Pericardium fibroblast (primary cell): ENCODE results near the gene MS4A18. TPM values are rescaled to one million over a fixed set of nuclear protein-coding genes. Genes with fewer than 3 reads are reported as not detected.

ENCODE experiments used
- total RNA-seq: library from RNA; depleted of rRNA; stranded (reverse); fragments of >200 nt; gene quantifications from 2 replicates; pipeline ENCODE4 v1.2.3, GENCODE V29; 2015

The MS4A18 gene
- total RNA-seq = not detected in 2 replicates

GRCh38 chr11:60724420-60724819 is at the start of gene MS4A18:
Gene MS4A18 (plus strand): TSS chr11:60724720.

GRCh38 chr11:60699284-60699691 is 25.2 kb upstream of the MS4A18 start, which contains the start of gene MS4A8:
Gene MS4A8 (plus strand): TSS chr11:60699612. CDS start chr11:60700861, 1,249 bp downstream.

DNA sequence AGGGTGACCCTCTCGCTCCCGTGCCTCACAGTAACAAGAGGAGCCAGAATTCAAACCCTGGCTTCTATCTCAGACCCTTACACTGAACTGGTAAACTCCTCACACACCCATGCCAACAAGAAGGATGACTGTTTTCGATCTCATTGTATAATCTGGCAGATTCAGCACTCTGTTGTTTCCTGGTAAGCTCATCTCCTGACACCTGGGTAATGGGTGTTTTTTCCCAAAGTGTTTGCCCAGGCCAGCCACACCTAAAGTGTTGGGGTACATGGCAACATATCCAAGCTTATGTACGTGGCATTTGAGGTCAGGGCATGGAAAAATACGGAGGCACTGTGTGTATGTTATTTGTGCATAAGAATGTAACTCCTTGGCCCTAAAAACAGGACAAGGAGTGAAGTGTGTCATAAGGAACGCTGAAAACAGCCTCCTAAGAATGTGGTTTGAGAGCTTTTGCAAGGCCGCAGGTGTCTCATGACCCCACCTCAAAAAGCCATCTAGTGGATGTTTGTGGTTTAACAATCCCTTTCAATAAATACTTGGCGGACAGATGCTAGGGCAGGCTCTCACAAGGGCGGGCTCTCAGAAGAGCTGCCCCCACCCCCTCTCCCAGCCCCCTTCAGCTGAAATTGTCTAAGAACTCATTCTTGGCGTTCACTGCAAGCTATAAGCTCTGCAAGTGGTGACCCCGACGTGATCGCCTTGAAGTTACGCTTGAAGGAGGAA is 31.9 kb downstream of the MS4A18 start, which contains the start of gene MS4A15:
MS4A15 (plus strand) TSS at position 561 of the 726 bp plus-strand sequence. CDS start 6,867 bp downstream, outside the sequence.

DNA sequence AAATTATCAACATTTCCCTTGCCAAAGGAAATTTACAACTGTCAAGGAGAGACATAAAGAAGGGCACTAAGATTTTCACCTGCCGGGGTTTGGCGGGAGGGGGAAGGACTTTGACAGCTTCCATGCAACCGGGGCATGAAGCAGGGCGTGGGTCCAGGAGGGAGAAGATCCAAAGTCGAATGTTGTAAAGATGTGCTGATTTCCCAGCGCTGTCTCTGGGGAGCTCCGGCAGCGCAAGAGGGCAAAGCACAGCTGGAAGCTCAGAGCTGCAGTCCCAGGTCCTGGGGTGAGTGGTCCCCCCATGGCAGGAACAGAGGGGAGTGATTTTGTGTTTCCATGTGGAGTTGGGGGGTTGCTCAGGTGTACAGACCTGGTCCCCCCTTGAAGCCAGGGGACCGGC is 60.6 kb downstream of the MS4A18 start, which contains the start of gene MS4A10:
MS4A10 (plus strand) TSS at position 198 of the 400 bp plus-strand sequence. CDS start 5,003 bp downstream, outside the sequence.

Other genes with a start within 250 kb of the MS4A18 start
- not detected in 2 replicates for gene MS4A12, start 231.9 kb upstream of the MS4A18 start, total RNA-seq
- gene MS4A13, start 209.3 kb upstream of the MS4A18 start, total RNA-seq = not detected in 2 replicates
- not detected in 2 replicates for gene MS4A8, start 25.1 kb upstream of the MS4A18 start, total RNA-seq
- gene MS4A15, start 32.1 kb downstream of the MS4A18 start, total RNA-seq = not detected in 2 replicates
- not detected in 2 replicates for gene MS4A10, start 60.6 kb downstream of the MS4A18 start, total RNA-seq
- gene CCDC86, start 117.4 kb downstream of the MS4A18 start, total RNA-seq = 18.1 and 20.2 TPM in 2 replicates
- gene PTGDR2, start 131.2 kb downstream of the MS4A18 start, total RNA-seq = 0.77 and 0.93 TPM in 2 replicates
- gene ZP1, start 142.8 kb downstream of the MS4A18 start, total RNA-seq = 0.34 and 0.93 TPM in 2 replicates
- 63.2 and 78.3 TPM in 2 replicates for gene PRPF19, start 181.9 kb downstream of the MS4A18 start, total RNA-seq
- gene TMEM109, start 189.4 kb downstream of the MS4A18 start, total RNA-seq = 60.5 and 77.4 TPM in 2 replicates
- gene TMEM132A, start 199.7 kb downstream of the MS4A18 start, total RNA-seq = 19.8 and 22.2 TPM in 2 replicates
- gene SLC15A3, start 227.5 kb downstream of the MS4A18 start, total RNA-seq = 3.5 and 6.3 TPM in 2 replicates
- not detected in 2 replicates for gene CD6, start 247.0 kb downstream of the MS4A18 start, total RNA-seq